H54 (cell line): ENCODE results near the gene ZC3H7B.
A peak's percentile ranks its signal among the peaks of the same experiment; 100 is the strongest.

Experiments used
- DNase-seq: peaks from one replicate; pipeline ENCODE4 v3.0.0; 2011; ENCODE audit warnings: low spot score, mixed read lengths; ENCODE audit not compliant: insufficient read length
- FAIRE-seq: peaks from 3 replicates; lab custom pipeline; 2011; peaks lifted over from hg19 to GRCh38; lab: Jason Lieb, UNC
- POLR2A ChIP-seq: IDR thresholded peaks from 2 replicates; pipeline ENCODE4 v1.6.1; 2011; ENCODE audit warnings: low read depth, mild to moderate bottlenecking, low read length

The ZC3H7B gene

GRCh38 chr22:41403532-41404318 is 102.4 kb downstream of the ZC3H7B start:
- DNase-seq (peak; percentile 96), FAIRE-seq (peak; percentile 82)
- TF ChIP-seq POLR2A: no peak

GRCh38 chr22:41405588-41405987 is 104.3 kb downstream of the ZC3H7B start:
- DNase-seq (no peak), FAIRE-seq (no peak)
- no peak for TF ChIP-seq POLR2A

DNA sequence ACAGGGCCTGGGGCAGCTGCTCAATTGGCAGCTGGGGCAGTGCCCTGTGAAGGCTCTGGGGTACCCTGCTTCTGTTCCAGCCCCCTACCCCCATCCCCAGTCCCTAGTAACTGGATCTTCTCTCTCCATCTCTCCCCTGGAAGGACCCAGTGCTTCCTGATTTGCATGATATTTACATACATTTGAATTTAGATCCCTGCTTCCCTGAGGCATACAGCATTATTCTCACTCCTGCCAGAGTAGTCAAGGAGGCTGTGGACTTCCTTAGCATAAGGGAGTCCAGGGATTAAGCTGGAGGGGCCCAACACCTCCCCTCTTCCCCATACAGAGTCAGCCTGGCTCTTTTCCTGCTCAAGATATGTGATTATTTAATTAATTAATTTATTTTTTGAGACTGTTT is 105.1 kb downstream of the ZC3H7B start:
- FAIRE-seq (no peak), DNase-seq (no peak)
- TF ChIP-seq POLR2A: no peak

DNA sequence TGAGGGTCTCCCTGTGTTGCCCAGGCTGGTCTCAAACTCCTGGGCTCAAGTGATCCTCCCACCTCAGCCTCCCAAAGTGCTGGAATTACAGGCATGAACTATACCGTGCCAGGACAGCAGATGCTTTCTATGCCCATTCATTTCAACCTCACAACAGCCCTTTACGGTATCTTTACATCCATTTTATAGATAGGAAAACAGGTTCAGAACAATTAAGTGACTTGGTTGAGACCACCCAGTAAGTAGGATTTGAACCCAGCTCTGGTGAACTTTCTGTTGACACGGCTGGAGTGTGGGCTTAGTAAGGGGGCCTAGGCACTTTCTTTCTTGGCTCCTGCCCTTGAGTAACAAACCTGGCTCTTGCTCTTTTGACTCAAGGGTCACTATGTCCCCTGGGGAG is 106.1 kb downstream of the ZC3H7B start:
- FAIRE-seq: no peak
- no peak for DNase-seq
- no peak for TF ChIP-seq POLR2A

- FAIRE-seq: no peak
- DNase-seq: no peak
- no peak for TF ChIP-seq POLR2A
Measured at GRCh38 chr22:41408665-41409064, 107.3 kb downstream of the ZC3H7B start.
